ENCODE results near the gene CFAP161. TPM values are rescaled to one million over a fixed set of nuclear protein-coding genes. Genes with fewer than 3 reads are reported as not detected.

CFAP161 gene
- total and polyA plus RNA-seq, 2 experiments from 2014 or later, result 0.13 TPM; not detected in 1

Other genes with a start within 250 kb of the CFAP161 start
- 21.1 and 25.6 TPM in 2 replicates for gene MESD, start 144.5 kb upstream of the CFAP161 start, total RNA-seq (2014; rRNA removed; shearing (Covaris generic))
- gene MESD, start 144.5 kb upstream of the CFAP161 start, polyA plus RNA-seq (2016; fragmentation: Nextera tagmentation; extraction: Ambion mirVana), result 47.9 and 52.7 TPM in 2 replicates
- 20.6 and 27.3 TPM in 2 replicates for gene TLNRD1, start 133.3 kb upstream of the CFAP161 start, total RNA-seq (2014; rRNA removed; shearing (Covaris generic))
- gene TLNRD1, start 133.3 kb upstream of the CFAP161 start, polyA plus RNA-seq (2016; fragmentation: Nextera tagmentation; extraction: Ambion mirVana), result 6.7 and 8.0 TPM in 2 replicates
- gene IL16, start 62.6 kb downstream of the CFAP161 start, total RNA-seq (2014; rRNA removed; shearing (Covaris generic)), result not detected in 2 replicates
- gene IL16, start 62.6 kb downstream of the CFAP161 start, polyA plus RNA-seq (2016; fragmentation: Nextera tagmentation; extraction: Ambion mirVana), result 0.16 and 0.29 TPM in 2 replicates
- 7.7 and 10.1 TPM in 2 replicates for gene STARD5, start 189.9 kb downstream of the CFAP161 start, total RNA-seq (2014; rRNA removed; shearing (Covaris generic))
- 3.8 and 4.5 TPM in 2 replicates for gene STARD5, start 189.9 kb downstream of the CFAP161 start, polyA plus RNA-seq (2016; fragmentation: Nextera tagmentation; extraction: Ambion mirVana)
- not detected in 2 replicates for gene TMC3, start 239.9 kb downstream of the CFAP161 start, total RNA-seq (2014; rRNA removed; shearing (Covaris generic))
- gene TMC3, start 239.9 kb downstream of the CFAP161 start, polyA plus RNA-seq (2016; fragmentation: Nextera tagmentation; extraction: Ambion mirVana), result 0.07 and 0.10 TPM in 2 replicates

Measured in GM23338 (cell line).